Stimulated activated CD4-positive, alpha-beta T cell treated with anti-CD3 and anti-CD28 coated beads, Interleukin-1b, Interleukin-23, amount 100 ng/mL, for 24 hours (primary cell): ENCODE results near the gene TRIM73.
"Not testable (repeated sequence)": the region's sequence is repeated elsewhere in the genome, so short reads cannot be mapped to it uniquely, and the experiment has no call there.

Experiments
- DNase-seq, 4 experiments: peaks; one replicate each; pipeline ENCODE4 v3.0.0-alpha.2; 2020; ENCODE audit warnings: low read depth in 4 of 4, low spot score in 1 of 4

Gene TRIM73

GRCh38 chr7:75415428-75415817 is 20.0 kb downstream of the TRIM73 start:
- not testable (repeated sequence) for DNase-seq

- DNase-seq = not testable (repeated sequence)
These were observed 20.5 kb downstream of the TRIM73 start for GRCh38 chr7:75415829-75416373.

GRCh38 chr7:75416787-75417186 is 21.4 kb downstream of the TRIM73 start:
- DNase-seq = not testable (repeated sequence)

GRCh38 chr7:75418292-75418858 is 22.9 kb downstream of the TRIM73 start:
- not testable (repeated sequence) for DNase-seq

DNA sequence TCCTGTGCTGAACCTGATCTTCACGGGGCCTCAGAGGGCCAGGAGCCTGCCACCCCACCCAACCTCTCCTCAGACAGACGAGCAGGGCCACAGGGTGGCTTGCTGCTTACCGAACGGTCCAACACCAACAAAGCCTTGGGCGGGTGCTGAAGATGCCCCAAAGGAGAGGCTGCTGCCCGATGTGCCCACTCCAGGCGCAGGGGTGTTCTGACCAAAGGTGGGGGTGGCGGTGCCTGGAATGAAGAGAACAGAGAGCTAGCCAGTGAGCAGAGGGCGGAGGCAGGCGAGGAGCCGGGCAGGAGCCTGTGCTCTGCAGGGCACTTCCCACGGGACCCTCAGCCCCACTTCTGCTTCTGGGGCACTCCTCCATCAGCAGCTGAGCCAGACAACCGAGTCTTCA is 23.8 kb downstream of the TRIM73 start:
- DNase-seq = not testable (repeated sequence)

- not testable (repeated sequence) for DNase-seq
These were observed 24.3 kb downstream of the TRIM73 start for GRCh38 chr7:75419693-75420092.

- not testable (repeated sequence) for DNase-seq
These were observed 24.7 kb downstream of the TRIM73 start for GRCh38 chr7:75420152-75420551.

GRCh38 chr7:75421798-75422710 is 26.6 kb downstream of the TRIM73 start:
- not testable (repeated sequence) for DNase-seq

DNA sequence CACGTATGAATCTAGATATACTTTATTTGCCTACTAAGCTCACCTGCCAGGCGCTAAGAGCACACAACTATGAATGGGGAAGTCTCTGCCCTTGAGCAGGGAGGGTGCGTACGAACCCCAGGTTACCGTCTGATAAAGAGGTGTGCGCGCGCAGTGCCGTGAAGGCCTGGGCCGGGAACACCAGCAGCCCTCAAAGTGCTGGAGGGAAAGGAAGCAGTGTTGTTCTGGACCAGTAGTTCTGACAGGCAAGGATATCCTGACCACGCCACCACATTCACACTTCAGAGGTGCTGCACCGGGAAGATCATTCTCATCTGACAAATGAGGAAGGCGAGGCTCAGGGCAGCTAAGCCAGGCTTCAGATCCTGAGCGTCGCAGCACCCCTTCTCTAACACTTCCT is 28.1 kb downstream of the TRIM73 start:
- not testable (repeated sequence) for DNase-seq

GRCh38 chr7:75439000-75439399 is 43.6 kb downstream of the TRIM73 start:
- not testable (repeated sequence) for DNase-seq

GRCh38 chr7:75442101-75442464 is 46.7 kb downstream of the TRIM73 start:
- DNase-seq = not testable (repeated sequence)

GRCh38 chr7:75442465-75443111 is 47.2 kb downstream of the TRIM73 start:
- not testable (repeated sequence) for DNase-seq

DNA sequence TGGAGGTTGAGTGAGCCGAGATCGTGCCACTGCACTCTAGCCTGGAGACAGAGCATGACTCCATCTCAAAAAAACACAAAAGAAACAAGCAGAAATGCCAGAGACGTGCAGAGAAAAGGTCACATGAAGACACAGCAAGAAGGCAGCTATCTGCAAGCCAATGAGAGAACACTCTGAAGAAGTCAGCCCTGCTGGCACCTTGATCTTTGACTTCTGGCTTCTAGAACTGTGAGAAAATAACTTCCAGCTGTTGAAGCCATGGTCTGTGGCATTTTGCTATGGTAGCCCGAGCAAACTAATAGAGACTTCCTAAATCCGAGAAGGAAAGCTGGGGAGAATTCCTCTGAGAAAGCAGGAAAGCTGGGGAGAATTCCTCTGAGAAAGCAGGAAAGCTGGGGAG is 54.5 kb downstream of the TRIM73 start:
- not testable (repeated sequence) for DNase-seq

GRCh38 chr7:75452494-75452955 is 57.1 kb downstream of the TRIM73 start:
- not testable (repeated sequence) for DNase-seq
